Neuronal stem cell (in vitro differentiated cells): Measurements from ENCODE around the gene MRPL36.

Source experiments
- DNase-seq: peaks from one replicate; pipeline ENCODE4 v3.0.0-alpha.2; 2013; ENCODE audit warnings: low spot score
- H2AFZ ChIP-seq: one replicate; pipeline ENCODE4 v1.6.1; 2013; ENCODE audit warnings: mild to moderate bottlenecking, low read length, inconsistent platforms
- H2AK5ac ChIP-seq: 2 replicates; pipeline ENCODE4 v1.6.1; 2013; ENCODE audit warnings: low read depth, mild to moderate bottlenecking, inconsistent platforms, low read length, moderate library complexity, mixed read lengths
- H2BK120ac ChIP-seq: 2 replicates; pipeline ENCODE4 v1.6.1; 2013; ENCODE audit warnings: low read depth, mild to moderate bottlenecking, inconsistent platforms, low read length, moderate library complexity, mixed read lengths
- H2BK12ac ChIP-seq: one replicate; pipeline ENCODE4 v1.6.1; 2013; ENCODE audit warnings: low read length, inconsistent platforms
- H2BK15ac ChIP-seq: 2 replicates; pipeline ENCODE4 v1.6.1; 2013; ENCODE audit warnings: mild to moderate bottlenecking, low read length, inconsistent platforms, mixed read lengths
- H2BK5ac ChIP-seq: one replicate; pipeline ENCODE4 v1.6.1; 2013; ENCODE audit warnings: inconsistent platforms, mild to moderate bottlenecking, low read length, moderate library complexity
- H3K14ac ChIP-seq: one replicate; pipeline ENCODE4 v1.6.1; 2013; ENCODE audit warnings: low read length, inconsistent platforms
- H3K18ac ChIP-seq: 2 replicates; pipeline ENCODE4 v1.6.1; 2013; ENCODE audit warnings: low read length, inconsistent platforms
- H3K23ac ChIP-seq: 2 replicates; pipeline ENCODE4 v1.6.1; 2013; ENCODE audit warnings: low read depth, mild to moderate bottlenecking, mixed read lengths, low read length, inconsistent platforms; ENCODE audit not compliant: poor library complexity
- H3K27ac ChIP-seq: replicated peaks from 3 replicates; pipeline ENCODE4 v1.5.1; 2013; ENCODE audit warnings: low read length, inconsistent platforms
- H3K27me3 ChIP-seq, 3 experiments: 2 replicates each; pipeline ENCODE4 v1.6.1; 2013; ENCODE audit warnings: low read length in 3 of 3, mild to moderate bottlenecking in 2 of 3, inconsistent platforms in 1 of 3, low read depth in 1 of 3, mixed read lengths in 1 of 3, moderate library complexity in 1 of 3; ENCODE audit not compliant: control insufficient read depth in 3 of 3, insufficient read depth in 3 of 3
- H3K36me3 ChIP-seq, 2 donors: replicated peaks in 1 of 2; 2 replicates each; pipeline ENCODE4 v1.6.1; 2013; ENCODE audit warnings: low read length in 2 of 2; ENCODE audit not compliant: control insufficient read depth in 2 of 2, insufficient read depth in 2 of 2
- H3K4ac ChIP-seq: 2 replicates; pipeline ENCODE4 v1.6.1; 2013; ENCODE audit warnings: inconsistent platforms, mild to moderate bottlenecking, low read length, moderate library complexity
- H3K4me1 ChIP-seq, 2 donors: 1 replicate in 1 of 2; 2 replicates in 1 of 2; pipeline ENCODE4 v1.6.1; 2013; ENCODE audit warnings: low read length in 2 of 2, low read depth in 1 of 2; ENCODE audit not compliant: control insufficient read depth in 2 of 2, insufficient read depth in 1 of 2
- H3K4me2 ChIP-seq: one replicate; pipeline ENCODE4 v1.6.1; 2013; ENCODE audit warnings: mild to moderate bottlenecking, low read length, inconsistent platforms; ENCODE audit not compliant: insufficient read depth, poor library complexity, severe bottlenecking
- H3K4me3 ChIP-seq, 2 donors: 2 replicates each; pipeline ENCODE4 v1.5.1; 2013; ENCODE audit warnings: low read length in 2 of 2, mild to moderate bottlenecking in 2 of 2, inconsistent platforms in 1 of 2, moderate library complexity in 1 of 2
- H3K79me1 ChIP-seq: one replicate; pipeline ENCODE4 v1.6.1; 2013; ENCODE audit warnings: low read depth, mild to moderate bottlenecking, inconsistent platforms, low read length, moderate library complexity
- H3K9ac ChIP-seq: one replicate; pipeline ENCODE4 v1.6.1; 2013; ENCODE audit warnings: mild to moderate bottlenecking, low read depth, low read length, inconsistent platforms; ENCODE audit not compliant: poor library complexity
- H3K9me3 ChIP-seq, 2 donors: replicated peaks in 1 of 2; 2 replicates each; pipeline versions ENCODE3 to v1.6.1; 2013; ENCODE audit warnings: low read length in 2 of 2, mild to moderate bottlenecking in 2 of 2, inconsistent platforms in 1 of 2, low read depth in 1 of 2, mixed read lengths in 1 of 2, moderate library complexity in 1 of 2; ENCODE audit not compliant: control insufficient read depth in 2 of 2, insufficient read depth in 1 of 2
- H4K8ac ChIP-seq: one replicate; pipeline ENCODE4 v1.6.1; 2013; ENCODE audit warnings: low read depth, mild to moderate bottlenecking, inconsistent platforms, low read length, moderate library complexity
- H4K91ac ChIP-seq: one replicate; pipeline ENCODE4 v1.6.1; 2013; ENCODE audit warnings: low read length, low read depth, mild to moderate bottlenecking, inconsistent platforms; ENCODE audit not compliant: poor library complexity
- whole genome bisulfite sequencing, 2 donors: extraction: QIAGEN DNeasy Blood & Tissue Kit; methylation state at CpG; one replicate each; pipeline ENCODE4 v1.1.7; 2013; ENCODE audit warnings: missing lambda C conversion rate in 2 of 2, mixed read lengths in 1 of 2; ENCODE audit not compliant: insufficient read length in 2 of 2, insufficient replicate concordance in 1 of 2; ENCODE audit errors: extremely low coverage in 2 of 2; 5-methylcytosine and 5-hydroxymethylcytosine counted together

Gene MRPL36

GRCh38 chr5:1762883-1763547, 36.6 kb downstream of the MRPL36 start:
- H3K23ac ChIP-seq, result peak overlapping the region; percentile 20
- peak overlapping the region; percentile 48 for H3K18ac ChIP-seq
- no peak for DNase-seq
- H3K27ac ChIP-seq, result no peak overlapping the region
- H3K9ac ChIP-seq, result no peak overlapping the region
- H2AK5ac ChIP-seq, result peak overlapping the region; percentile 4
- no peak overlapping the region for H2BK5ac ChIP-seq
- H3K14ac ChIP-seq, result no peak overlapping the region
- H2BK15ac ChIP-seq, result no peak overlapping the region
- peaks cover 3 to 11% of the 10 kb centered on the region in 2 donors for H3K4me1 ChIP-seq
- no peak overlapping the region for H3K4me2 ChIP-seq
- no peak overlapping the region for H3K4ac ChIP-seq
- H4K91ac ChIP-seq, result no peak overlapping the region
- no CpG with 5 or more reads among the region's 13 CpGs for WGBS, 2 donors
- no peaks in the 10 kb centered on the region for H3K79me1 ChIP-seq
- no peak overlapping the region for H2BK120ac ChIP-seq
- H2BK12ac ChIP-seq, result no peak overlapping the region
- peaks cover 6 to 7% of the 10 kb centered on the region in 2 donors for H3K9me3 ChIP-seq
- no peaks in the 10 kb centered on the region for H3K36me3 ChIP-seq
- H3K27me3 ChIP-seq, result no peaks in the 10 kb centered on the region
- no peak overlapping the region for H4K8ac ChIP-seq
- H3K4me3 ChIP-seq, result no peak overlapping the region
- peak overlapping the region; percentile 86 for H2AFZ ChIP-seq

- H3K27ac ChIP-seq, result no peak overlapping the region
Measured at GRCh38 chr5:1762121-1762882, 37.3 kb downstream of the MRPL36 start.

GRCh38 chr5:1761453-1761755, 38.2 kb downstream of the MRPL36 start:
- no peaks in the 10 kb centered on the region for H3K79me1 ChIP-seq
- no peak overlapping the region for H3K4me3 ChIP-seq
- no peak overlapping the region for H2AFZ ChIP-seq
- no peak overlapping the region for H2AK5ac ChIP-seq
- no peaks in the 10 kb centered on the region for H3K27me3 ChIP-seq
- no peak overlapping the region for H3K14ac ChIP-seq
- no peak overlapping the region for H3K18ac ChIP-seq
- H3K23ac ChIP-seq, result no peak overlapping the region
- WGBS, 2 donors, result no CpG with 5 or more reads among the region's 11 CpGs
- H2BK5ac ChIP-seq, result no peak overlapping the region
- no peak overlapping the region for H2BK12ac ChIP-seq
- no peak overlapping the region for H2BK120ac ChIP-seq
- no peak for DNase-seq
- H3K36me3 ChIP-seq, result no peaks in the 10 kb centered on the region
- H3K4me1 ChIP-seq, result peaks cover 0 to 8% of the 10 kb centered on the region in 2 donors
- H2BK15ac ChIP-seq, result no peak overlapping the region
- H4K91ac ChIP-seq, result no peak overlapping the region
- no peak overlapping the region for H3K9ac ChIP-seq
- no peak overlapping the region for H3K27ac ChIP-seq
- peaks cover 7 to 10% of the 10 kb centered on the region in 2 donors for H3K9me3 ChIP-seq
- H3K4me2 ChIP-seq, result no peak overlapping the region
- no peak overlapping the region for H4K8ac ChIP-seq
- no peak overlapping the region for H3K4ac ChIP-seq

More at GRCh38 chr5:1762121-1762882, 37.3 kb downstream of the MRPL36 start:
- Histone ChIP-seq H3K23ac (no peak overlapping the region), H2BK120ac (no peak overlapping the region), H3K9me3 (peaks cover 7 to 10% of the 10 kb centered on the region in 2 donors), H3K36me3 (no peaks in the 10 kb centered on the region), H3K4me1 (peaks cover 0 to 8% of the 10 kb centered on the region in 2 donors), H4K8ac (no peak overlapping the region), H3K79me1 (no peaks in the 10 kb centered on the region), H3K27me3 (no peaks in the 10 kb centered on the region), H2BK5ac (no peak overlapping the region), H4K91ac (no peak overlapping the region), H2AFZ (peak overlapping the region; percentile 61), H2AK5ac (peak overlapping the region; percentile 18), H3K4me3 (no peak overlapping the region), H3K4me2 (no peak overlapping the region), H3K18ac (no peak overlapping the region), H3K9ac (peak overlapping the region; percentile 78), H2BK12ac (no peak overlapping the region), H3K4ac (no peak overlapping the region), H2BK15ac (peak overlapping the region; percentile 26), H3K14ac (no peak overlapping the region)
- WGBS, 2 donors, result no CpG with 5 or more reads among the region's 25 CpGs
- DNase-seq, result no peak

GRCh38 chr5:1760656-1761452, 38.8 kb downstream of the MRPL36 start:
- no peaks in the 10 kb centered on the region for H3K27me3 ChIP-seq
- H3K23ac ChIP-seq, result no peak overlapping the region
- no peak overlapping the region for H2BK5ac ChIP-seq
- no peak overlapping the region for H3K4ac ChIP-seq
- no peak overlapping the region for H3K18ac ChIP-seq
- H2BK15ac ChIP-seq, result no peak overlapping the region
- H3K27ac ChIP-seq, result no peak overlapping the region
- H3K79me1 ChIP-seq, result no peaks in the 10 kb centered on the region
- no peak overlapping the region for H4K8ac ChIP-seq
- no peak overlapping the region for H4K91ac ChIP-seq
- H3K36me3 ChIP-seq, result no peaks in the 10 kb centered on the region
- peaks cover 0 to 14% of the 10 kb centered on the region in 2 donors for H3K4me1 ChIP-seq
- no peak overlapping the region for H2AFZ ChIP-seq
- H3K14ac ChIP-seq, result no peak overlapping the region
- no CpG with 5 or more reads among the region's 28 CpGs for WGBS, 2 donors
- peaks cover 7 to 10% of the 10 kb centered on the region in 2 donors for H3K9me3 ChIP-seq
- no peak for DNase-seq
- H3K4me3 ChIP-seq, result no peak overlapping the region
- H3K9ac ChIP-seq, result no peak overlapping the region
- no peak overlapping the region for H2BK12ac ChIP-seq
- no peak overlapping the region for H2BK120ac ChIP-seq
- H2AK5ac ChIP-seq, result no peak overlapping the region
- no peak overlapping the region for H3K4me2 ChIP-seq
